GM21723 (cell line): ENCODE results near the gene AIP.

Experiments
- ATAC-seq: cut with Tn5 transposase; IDR thresholded peaks from one replicate; pipeline ENCODE4 v1.9.1; 2021; ENCODE audit warnings: mild to moderate bottlenecking, moderate library complexity; ENCODE audit not compliant: unreplicated experiment

The AIP gene

GRCh38 chr11:67492801-67493547 lies 10.1 kb downstream of the AIP start:
- ATAC-seq, result no peak

DNA sequence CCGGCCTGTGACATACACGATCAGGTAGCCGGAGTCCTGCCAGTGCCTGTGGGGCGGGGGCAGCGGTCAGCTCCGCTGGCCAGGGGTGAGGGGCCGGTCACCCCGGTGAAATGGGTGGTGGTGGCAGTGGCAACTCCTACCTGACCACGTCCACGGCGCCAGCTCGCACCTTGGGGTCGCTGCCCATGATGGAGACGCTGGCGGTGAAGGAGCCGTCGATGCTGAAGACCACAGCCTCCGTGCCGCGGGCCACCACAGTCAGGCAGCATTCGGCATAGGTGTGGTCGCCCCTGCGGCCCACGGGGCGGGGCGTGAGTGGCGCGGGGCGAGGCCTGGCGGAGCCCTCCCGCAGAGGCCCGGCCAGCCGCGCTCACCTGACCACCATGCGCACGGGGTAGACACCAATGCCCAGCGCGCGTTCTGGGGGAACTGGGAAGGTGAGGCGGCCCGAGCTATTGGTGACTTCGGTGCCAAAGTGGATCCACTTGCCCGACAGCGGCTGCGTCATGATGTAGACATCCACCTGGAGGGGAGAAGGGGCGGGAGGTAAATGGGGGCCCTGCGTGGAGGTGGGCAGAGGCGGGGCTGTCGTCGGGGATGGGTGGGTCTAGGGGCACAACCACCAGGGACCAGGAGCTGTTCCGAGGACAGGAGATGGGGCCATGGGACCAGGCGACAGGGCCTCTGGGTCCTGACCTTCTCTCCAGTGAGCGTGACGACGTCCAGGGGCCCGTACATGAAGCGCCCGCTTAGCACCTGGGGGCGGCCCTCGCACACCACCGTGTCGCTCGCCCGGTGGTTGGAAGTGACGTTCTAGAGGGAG lies 10.9 kb downstream of the AIP start:
- no peak for ATAC-seq

DNA sequence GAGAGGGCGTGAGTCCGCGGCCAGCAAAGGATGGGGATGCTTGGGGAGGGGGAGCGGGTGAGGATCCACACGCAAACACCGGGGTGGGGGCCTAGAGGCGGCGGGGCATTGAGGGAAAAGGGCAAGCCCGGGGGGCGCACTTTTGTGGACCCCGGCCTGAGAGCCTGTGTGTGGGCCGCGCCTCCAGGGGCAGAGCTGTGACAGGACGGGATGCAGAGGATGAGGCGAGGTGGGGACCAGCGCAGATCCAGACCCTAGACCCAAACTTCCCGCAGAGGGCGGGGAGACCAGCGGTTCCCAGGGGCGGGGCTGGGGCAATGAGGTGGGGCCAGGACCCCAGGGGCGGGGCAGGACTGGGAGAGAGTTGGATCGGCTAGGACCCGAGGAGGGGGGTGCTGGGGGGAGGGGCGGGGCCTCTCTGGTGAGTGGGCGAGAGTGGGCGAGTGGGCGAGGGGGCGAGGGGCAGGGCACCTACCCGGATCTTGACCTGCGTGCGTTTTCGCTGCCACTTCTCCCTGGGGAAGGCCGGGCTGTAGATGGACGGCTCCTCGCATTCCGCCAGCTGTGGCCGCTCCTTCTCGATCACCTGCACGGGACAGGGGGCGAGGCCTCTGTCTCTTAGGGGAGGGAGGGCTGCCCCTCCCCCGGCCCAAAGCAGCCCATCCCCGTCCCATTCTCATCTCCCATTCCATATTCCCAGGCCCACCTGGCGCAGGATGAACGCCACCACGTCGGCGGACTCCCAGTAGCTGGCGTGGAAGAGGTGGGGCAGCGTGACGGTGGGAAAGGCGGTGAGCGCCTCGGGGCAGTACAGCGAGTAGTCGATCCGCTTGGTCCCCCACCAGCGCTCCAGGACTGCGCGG lies 11.8 kb downstream of the AIP start:
- no peak for ATAC-seq

GRCh38 chr11:67495234-67496005 lies 12.6 kb downstream of the AIP start:
- ATAC-seq, result no peak

DNA sequence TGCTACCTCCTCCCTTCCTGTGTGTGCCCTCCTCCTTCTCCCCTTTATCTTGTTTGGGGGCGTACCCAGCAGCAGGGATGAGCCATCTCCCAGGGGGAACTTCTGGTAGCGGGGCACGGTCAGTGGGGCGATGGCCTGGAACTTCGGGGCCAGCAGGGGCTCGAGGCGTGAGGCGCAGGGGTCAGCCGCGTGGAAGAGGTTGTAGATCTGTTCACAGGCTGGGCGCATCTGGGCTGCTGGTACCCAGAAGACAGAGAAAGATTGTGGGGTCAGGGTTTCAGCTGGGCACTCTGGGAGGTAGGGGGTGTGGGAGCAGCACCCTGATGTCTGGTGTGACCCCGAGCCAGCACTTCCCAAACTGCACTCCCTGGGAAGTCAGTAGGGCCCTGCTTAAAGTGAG lies 13.3 kb downstream of the AIP start:
- ATAC-seq, result no peak

DNA sequence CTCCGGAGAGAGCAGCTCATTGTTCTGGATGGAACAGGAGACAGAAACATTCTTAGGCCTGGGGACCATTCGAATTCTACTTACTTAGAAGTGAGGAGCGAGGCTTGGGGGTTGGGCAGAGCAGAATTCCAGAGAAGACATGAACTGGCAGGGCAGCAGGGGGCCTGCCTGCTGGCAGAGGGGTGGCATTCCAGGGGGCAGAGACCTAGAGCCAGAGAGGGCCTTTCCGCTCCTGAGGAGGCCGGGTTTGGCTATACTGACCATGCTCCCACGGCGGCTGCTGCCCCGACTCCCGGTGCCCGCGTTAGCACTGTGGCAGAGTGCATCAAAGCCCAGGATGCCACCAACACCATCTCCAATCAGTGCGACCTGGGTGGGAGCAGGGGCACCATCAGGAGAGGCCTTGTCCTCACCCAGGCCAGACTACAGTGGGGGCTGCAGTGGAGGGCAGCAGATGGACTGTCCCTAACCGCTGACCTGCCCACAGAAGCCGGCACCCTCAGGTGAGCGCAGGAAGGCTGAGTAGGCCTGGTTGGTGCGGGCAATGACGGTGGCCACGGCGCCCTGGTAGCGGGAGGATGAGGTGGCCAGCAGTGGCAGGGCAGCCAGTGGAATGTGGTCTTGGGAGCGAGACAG lies 14.9 kb downstream of the AIP start:
- no peak for ATAC-seq

- ATAC-seq, result no peak
Observed at GRCh38 chr11:67498544-67498972, 15.7 kb downstream of the AIP start.

GRCh38 chr11:67499808-67500483 lies 17.1 kb downstream of the AIP start:
- no peak for ATAC-seq

GRCh38 chr11:67500484-67500821 lies 17.6 kb downstream of the AIP start:
- ATAC-seq, result no peak

DNA sequence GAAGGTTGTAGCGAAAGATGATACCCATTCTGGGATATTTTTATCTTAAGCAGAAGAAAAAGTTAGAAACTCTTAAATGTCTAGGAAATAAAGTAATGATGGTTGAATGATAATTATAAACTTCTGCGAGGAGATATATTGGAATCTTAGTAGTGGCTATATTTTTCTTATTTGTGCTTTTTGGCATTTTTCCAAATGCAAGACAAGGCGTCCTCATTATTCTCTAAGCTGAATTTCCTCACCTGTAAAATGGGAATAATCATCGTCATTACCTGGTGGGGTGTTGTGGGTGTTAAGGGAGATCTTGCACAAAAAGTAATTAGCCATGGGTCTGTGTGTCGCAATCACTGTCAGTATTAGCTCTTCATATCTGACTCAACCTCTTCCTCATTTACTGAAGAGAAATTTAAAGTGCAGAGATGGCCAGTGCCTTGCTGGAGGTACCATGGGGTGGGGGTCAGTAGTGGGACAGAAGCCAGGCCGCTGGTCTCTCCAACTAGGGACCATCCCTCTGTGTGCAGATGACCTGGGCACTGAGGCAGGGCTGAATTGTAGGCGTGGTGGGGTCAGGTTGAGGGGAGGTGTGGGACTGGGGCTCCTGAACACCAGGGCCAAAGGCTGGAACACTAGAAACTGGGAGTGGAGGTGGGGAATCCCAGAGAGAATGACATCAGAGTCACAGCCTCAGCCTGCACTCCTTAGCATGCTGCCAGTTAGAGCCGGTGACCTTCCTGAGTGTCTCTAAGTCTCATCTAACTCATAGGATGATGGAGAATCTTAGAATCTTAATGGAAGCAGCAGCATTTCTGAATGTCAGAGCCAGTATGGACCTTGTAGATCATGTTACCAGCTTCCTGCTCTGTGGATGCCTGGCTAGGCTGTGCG lies 18.2 kb downstream of the AIP start:
- ATAC-seq, result no peak

GRCh38 chr11:67501854-67502253 lies 19.0 kb downstream of the AIP start:
- ATAC-seq, result no peak

- ATAC-seq, result no peak
Observed at GRCh38 chr11:67502328-67502979, 19.6 kb downstream of the AIP start.

GRCh38 chr11:67503119-67504004 lies 20.5 kb downstream of the AIP start:
- no peak for ATAC-seq

DNA sequence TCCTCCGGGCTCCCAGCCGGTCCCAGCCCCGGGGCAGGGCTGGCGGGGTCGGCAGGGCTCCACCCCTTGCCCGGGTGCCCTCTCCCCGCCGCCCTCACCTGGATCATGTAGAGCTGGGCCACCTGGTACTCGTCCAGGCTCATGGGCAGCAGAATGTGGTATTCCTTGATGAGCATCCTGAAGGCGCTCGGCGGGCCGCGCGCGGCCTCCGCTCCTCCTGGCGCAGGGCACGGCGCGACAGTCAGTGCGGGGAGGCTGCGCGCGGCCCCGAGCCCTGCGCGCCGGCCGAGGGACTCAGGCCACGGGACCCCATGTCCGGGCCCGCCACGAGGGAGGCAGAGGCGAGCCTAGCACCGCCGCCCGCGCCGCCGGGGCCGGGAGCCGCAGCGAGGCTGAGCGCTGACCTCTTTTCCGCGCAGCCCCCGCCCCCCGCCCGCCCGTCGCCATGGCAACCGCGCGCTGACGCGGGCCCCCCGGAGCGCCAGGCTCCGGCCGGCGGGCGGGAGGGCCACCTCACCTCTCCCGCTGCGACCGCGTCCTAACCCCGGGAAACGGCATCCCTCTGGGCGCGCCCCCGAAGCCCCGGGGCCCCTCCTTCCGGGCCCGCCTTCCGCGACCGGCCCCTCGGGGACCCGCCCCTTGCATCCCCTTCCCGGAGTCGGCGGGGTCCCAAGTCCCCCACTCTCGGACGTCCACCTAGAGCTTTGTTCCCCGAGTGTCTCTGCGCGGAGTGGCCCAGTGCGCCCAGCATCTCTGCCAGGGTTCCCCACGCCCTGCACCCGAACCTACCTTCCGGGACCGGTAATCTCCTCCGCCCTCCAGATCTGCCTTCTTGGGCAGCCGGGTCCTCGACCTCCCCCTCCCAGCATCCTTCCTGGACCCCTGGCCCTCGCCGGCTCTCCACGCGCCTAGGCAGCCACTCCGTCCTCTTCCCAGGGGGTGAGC lies 21.5 kb downstream of the AIP start:
- no peak for ATAC-seq

- ATAC-seq, result peak; percentile 31
Observed at GRCh38 chr11:67504950-67505581, 22.2 kb downstream of the AIP start, which contains the start of gene PITPNM1. Gene PITPNM1 (minus strand): TSS chr11:67505363. CDS start chr11:67504180, 1,183 bp downstream.
